ENCODE results near the gene HMGXB3. TPM values are rescaled to one million over a fixed set of nuclear protein-coding genes. Genes with fewer than 3 reads are reported as not detected.

Gene HMGXB3
- polyA plus RNA-seq, 1 donor = 51.3 TPM

DNA sequence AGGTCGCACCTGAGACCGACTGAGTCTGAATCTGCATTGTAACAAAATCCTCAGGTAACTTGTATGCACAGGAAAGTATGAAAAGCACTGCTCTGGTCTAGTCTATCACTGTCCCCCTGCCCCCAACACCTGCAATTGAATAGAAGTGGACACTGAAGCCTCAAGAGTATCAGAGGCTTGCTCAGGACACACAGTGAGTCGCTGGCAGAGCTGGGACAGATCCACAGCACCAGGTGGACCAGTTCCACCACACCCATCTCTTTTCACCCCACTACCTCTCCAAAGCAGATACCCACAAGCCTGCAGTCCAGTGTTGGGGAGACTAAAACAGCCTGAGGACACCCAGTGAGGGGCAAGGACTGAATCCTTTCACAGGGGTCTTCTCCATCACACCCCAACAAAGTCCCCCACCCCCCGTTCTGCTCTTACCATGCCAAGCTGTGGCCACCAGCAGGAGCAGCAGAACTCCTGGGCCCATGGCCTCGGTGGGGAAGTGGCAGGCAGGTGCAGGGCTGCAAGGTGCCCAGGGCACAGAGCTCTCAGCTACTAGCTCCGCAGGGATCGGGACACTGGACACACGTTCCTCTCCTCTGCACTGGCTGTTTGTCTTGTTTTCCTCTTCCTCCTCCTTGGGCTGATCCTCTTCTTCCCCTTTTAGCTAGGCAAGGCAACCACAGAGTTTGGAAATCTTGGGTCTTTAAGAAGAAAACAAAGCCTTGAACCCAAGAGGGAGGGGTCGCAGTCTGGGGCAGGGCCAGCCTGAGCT lies 85.6 kb downstream of the HMGXB3 start, which contains the start of gene CSF1R:
Gene CSF1R (minus strand): TSS at position 605 of the 766 bp plus-strand sequence. CDS start 127 bp downstream, at position 478.
- no peak for DNase-seq

DNA sequence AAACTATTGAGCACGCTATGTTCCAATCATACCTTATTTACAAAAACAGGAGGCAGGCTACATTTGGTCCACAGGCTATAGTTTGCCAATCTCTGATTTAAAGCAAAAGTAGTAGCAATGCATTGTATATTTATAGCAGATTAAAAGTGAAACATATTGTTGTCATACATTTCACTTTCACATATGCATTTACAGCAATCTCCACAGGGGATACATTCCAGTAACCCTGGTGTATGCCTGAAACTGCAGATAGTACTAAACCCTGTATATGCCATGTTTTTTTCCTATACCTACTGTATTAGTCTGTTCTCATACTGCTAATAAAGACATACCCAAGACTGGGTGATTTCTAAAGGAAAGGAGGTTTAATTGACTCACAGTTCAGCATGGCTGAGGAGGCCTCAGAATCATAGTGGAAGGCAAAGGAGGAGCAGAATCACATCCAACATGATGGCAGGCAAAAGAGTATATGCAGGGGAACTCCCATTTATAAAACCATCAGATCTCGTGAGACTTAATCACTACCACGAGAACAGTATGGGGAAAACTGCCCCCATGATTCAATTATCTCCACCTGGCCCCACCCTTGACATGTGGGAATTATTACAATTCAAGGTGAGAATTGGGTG lies 91.7 kb downstream of the HMGXB3 start:
- no peak for DNase-seq

DNA sequence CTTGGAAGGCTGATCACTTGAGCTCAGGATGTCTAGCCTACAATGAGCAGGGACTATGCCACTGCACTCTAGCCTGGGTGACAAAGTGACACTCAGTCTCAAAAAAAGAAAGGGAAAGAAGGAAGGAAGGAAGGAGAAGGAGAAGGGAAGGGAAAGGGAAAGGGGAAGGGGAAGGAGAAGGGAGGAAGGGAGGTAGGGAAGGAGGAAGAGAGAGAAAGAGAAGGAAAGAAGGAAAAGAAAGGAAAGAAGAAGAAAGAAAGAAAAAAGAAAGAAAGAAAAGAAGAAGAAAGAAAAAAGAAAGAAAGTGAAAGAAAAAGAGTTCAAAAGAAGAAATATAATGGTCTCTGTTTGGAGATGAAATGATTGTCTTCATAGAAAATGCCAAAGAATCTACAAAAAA lies 96.6 kb downstream of the HMGXB3 start:
- no peak for DNase-seq

DNA sequence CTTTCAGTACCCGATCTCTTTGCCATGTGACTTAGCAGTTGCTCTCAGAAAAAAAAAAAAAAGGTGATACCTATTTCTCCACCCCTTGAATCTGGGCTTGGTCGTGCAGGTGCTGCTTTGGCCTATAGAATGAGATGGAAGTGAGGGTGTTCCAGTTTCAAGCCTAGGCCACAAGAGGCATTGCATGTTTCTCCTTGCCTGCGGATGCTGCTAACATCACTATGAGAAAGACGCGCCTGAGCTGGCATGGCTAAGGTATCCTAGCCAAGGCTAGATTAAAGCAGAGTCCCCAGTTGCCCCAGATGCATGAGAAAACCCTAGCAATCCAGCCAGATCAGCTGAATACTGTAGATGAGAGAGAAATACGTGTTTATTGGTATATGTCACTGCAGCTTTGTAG lies 100.5 kb downstream of the HMGXB3 start:
- no peak for DNase-seq

Other genes with a start within 250 kb of the HMGXB3 start
- gene PDE6A, start 55.9 kb upstream of the HMGXB3 start, polyA plus RNA-seq (ENCODE audit: insufficient read length) = 0.25 TPM
- gene SLC26A2, start 40.0 kb upstream of the HMGXB3 start, polyA plus RNA-seq (ENCODE audit: insufficient read length) = 22.8 TPM
- gene TIGD6, start 85 bp upstream of the HMGXB3 start, polyA plus RNA-seq (ENCODE audit: insufficient read length) = 5.4 TPM
- 11.8 TPM for gene CSF1R, start 85.8 kb downstream of the HMGXB3 start, polyA plus RNA-seq (ENCODE audit: insufficient read length)
- gene PDGFRB, start 155.1 kb downstream of the HMGXB3 start, polyA plus RNA-seq (ENCODE audit: insufficient read length) = 137 TPM
- 0.45 TPM for gene CDX1, start 166.0 kb downstream of the HMGXB3 start, polyA plus RNA-seq (ENCODE audit: insufficient read length)
- gene SLC6A7, start 189.3 kb downstream of the HMGXB3 start, polyA plus RNA-seq (ENCODE audit: insufficient read length) = 0.12 TPM

Data from left kidney (tissue), 2 donors.